GM12872 (cell line): Measurements from ENCODE around the gene FOXL2.

ENCODE experiments used
- TF ChIP-seq, protein P1 (sequence below): IDR thresholded peaks from 3 replicates; pipeline ENCODE4 v1.5.1; 2011; ENCODE audit warnings: low read depth, mild to moderate bottlenecking, low read length, moderate library complexity; ENCODE audit not compliant: insufficient read depth

The FOXL2 gene

DNA sequence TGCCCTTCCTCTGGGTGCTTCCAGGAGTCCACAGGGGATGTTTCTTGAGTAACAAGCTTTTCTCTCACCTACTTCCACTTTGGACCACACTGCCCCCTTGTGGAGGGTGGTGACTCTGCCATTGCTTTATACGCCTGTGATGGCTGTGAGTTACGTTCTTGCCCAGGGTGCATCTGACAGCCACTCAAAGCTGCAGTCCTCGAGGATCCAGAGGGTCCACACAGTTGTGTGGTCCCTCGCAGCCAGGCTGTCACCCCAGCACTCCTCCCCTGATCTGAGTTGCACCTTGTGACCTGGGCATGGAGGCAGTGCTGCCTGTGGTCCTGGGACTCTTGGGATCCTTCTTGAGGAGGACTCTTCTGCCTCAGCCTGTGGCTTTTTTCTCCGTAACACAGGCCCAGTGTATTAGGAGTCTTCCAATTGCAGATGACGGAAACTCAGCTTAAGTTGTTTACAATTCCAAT, 23.4 kb downstream of the FOXL2 start:
- TF ChIP-seq, protein P1, sequence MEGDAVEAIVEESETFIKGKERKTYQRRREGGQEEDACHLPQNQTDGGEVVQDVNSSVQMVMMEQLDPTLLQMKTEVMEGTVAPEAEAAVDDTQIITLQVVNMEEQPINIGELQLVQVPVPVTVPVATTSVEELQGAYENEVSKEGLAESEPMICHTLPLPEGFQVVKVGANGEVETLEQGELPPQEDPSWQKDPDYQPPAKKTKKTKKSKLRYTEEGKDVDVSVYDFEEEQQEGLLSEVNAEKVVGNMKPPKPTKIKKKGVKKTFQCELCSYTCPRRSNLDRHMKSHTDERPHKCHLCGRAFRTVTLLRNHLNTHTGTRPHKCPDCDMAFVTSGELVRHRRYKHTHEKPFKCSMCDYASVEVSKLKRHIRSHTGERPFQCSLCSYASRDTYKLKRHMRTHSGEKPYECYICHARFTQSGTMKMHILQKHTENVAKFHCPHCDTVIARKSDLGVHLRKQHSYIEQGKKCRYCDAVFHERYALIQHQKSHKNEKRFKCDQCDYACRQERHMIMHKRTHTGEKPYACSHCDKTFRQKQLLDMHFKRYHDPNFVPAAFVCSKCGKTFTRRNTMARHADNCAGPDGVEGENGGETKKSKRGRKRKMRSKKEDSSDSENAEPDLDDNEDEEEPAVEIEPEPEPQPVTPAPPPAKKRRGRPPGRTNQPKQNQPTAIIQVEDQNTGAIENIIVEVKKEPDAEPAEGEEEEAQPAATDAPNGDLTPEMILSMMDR = peak; percentile 95

DNA sequence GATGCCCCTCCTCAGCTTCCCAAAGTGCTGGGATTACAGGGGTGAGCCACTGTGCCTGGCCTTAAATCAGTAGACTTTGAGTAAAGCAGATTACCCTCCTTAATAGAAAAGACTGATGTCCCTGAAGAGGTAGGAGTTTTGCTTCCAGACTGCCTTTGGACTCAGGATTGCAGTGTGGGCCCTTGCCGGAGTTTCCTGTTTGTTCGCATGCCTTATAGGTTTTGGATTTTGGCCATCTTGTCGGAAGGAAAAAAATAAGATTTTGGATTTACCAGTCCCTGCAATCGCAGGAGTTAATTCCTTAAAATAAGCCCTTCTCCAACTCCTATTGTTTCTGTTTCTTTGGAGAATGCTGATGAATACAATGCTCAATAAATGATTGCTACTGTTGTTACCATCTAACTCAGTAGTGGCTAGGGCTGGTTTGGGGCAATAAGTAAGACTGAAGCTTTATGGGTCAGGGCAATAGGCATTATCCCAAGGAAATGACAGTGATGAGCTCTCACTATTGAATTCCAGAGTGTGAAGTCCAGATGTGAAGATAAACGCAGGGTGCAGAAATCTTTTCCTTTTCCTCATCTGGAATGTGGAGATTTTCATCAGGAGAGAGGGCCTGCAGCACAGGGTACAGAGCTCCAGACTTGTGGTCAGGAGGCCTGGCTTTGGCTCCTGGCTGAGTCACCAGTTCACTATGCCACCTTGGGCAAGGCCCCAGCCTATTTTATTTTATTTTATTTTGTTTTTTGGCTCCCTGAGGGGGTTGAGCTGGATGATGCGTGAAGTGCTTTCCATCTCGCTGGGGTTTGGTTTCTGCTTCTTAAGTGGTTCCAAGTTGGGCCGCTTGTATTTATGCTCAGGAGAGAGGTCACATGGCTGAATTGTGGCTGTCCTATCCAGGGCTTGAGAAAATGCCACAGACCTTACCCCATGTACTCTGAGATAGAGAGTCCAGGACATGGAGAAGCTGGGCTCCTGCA, 25.3 kb downstream of the FOXL2 start:
- TF ChIP-seq, protein P1 = no peak

DNA sequence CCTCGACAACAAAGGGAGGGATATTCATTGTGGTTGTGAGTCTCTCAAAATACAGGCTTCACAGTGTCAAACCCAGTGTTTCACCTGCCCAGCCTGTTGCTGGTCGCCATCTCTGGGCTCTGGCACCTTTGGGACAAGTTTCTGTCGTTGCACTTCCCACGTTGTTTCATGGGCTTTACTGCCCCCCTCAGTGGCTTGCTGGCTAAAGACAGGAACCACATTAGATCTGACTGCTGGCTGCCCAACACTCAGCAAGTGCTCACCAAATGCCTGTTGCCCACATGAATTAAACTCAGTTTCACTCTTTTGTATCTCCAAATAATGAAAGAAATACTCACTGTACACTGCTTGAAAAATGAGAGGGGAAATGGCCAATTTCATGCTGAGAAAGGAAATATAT, 27.6 kb downstream of the FOXL2 start:
- TF ChIP-seq, protein P1 = no peak

DNA sequence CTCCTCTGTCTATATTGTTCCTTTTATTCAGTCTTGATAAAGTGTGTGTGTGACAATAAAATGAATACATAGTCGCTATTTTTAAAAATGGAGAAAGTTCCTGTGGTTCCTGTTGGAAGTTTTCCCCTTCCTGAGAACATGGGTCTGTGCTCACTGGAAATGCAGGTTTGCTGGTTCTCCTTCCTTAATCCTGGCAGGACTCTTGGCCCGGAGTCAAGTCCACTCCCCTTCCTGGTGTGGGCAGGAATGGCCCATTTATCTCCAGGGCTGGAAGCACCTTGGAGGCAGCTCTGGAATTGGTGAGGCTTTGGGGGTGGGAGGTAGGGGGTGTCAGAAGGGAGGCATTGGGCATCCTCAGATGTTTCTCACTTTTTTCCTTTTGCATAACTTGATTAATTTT, 30.1 kb downstream of the FOXL2 start:
- TF ChIP-seq, protein P1 = no peak

DNA sequence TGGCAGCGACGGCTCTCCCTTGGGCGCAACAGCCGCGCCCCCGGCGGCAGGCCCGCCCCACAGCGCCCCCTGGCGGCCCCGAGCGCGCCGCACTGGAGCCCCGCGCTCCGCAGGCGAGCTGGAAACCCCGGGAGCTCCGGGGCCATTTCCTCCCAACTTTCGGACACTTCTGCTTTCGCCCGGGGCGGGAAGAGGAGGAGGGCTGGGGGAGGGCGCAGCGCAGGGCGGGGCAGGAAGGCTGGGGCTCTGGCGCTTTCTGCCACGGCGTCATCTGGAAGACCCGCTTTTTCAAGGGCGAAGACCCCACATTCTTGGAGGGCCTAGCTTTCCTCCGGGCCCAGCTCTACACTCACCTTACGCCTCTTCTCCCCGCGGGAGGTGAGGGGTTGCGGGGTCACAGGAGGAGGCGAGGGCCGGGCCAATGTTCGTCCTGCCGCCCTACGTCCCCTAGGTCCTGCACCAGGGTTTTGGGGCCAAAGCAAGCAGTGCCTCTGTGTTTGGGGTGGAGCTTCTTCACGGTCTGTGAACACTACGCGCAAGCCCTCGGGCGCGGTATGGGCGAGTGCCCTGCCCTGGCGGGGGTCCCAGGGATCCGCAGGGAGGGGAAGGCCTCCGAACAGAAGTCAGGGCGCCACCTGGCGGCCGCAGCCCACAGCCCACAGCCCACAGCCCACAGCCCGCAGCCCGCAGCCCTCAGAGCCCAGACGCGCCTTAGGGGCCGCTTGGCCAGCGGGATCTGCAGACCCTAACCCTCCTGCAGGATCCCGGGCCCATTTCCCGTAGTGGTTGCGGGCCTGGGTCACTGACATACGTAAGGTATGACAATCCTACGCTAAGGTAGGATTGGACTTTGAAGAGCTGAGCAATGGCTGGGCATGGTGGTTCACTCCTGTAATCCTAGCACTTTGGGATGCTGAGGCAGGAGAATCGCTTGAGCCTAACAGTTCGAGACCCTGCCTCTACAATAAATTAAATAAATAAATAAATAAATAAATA, 31.1 kb downstream of the FOXL2 start:
- TF ChIP-seq, protein P1 = peak; percentile 75

DNA sequence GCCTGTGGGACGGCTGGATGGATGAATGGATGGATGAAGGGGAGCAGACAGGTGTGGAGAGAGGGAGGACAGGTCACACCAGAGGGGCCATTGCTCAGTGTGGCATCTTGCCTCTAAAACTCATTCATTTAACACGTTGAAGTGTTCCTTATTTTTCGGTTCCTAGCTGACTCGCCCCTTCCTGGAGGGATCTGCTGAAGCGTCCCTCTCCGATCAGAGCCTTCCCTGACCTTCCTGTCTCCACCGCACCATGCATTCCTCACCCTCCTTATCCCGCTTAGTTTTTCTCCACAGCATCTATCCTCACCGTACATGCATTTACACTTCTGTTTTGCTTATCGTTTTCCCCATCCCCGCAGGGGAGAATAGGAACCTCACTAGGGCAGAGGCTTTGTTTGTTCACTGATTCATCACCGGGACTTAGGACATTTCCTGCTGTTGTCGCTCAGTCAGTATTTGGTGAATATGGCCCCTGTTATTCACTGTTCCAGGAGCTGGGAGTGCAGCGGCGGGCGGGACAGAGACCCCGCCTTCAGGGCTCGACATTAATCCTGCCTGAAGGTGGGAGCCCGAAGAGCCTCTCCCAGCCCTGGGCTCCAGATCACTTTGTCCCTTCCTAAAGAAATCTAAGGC, 32.0 kb downstream of the FOXL2 start:
- TF ChIP-seq, protein P1 = no peak

DNA sequence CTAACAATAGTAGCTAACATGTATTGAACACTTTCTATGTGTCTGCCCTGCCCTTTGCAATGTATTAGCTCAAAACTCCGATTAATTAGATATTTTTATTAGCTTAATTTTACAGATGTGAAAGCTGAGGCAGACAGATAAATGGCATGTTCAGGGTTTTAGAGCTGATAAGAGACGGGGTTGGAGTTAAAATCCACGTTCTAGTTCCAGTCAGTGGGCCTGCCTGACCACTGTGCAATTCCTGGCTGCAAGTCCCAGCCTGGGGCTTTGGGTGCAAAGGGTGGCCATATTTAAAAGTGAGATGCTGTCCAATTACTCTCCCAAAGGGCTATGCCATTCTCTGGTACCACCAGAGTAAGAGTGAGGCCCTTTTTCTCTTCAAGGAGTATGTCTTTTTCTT, 33.2 kb downstream of the FOXL2 start:
- TF ChIP-seq, protein P1 = no peak
